Kidney (tissue), 22 donors: ENCODE measurements around the gene RGPD3. TPM values are rescaled to one million over a fixed set of nuclear protein-coding genes. Genes with fewer than 3 reads are reported as not detected.
"Not testable (repeated sequence)": the region's sequence is repeated elsewhere in the genome, so short reads cannot be mapped to it uniquely, and the experiment has no call there.

ENCODE experiments used
- DNase-seq, 5 donors: peaks; one replicate each; pipeline ENCODE4 v3.0.0-alpha.2; 2013 to 2020
- FAIRE-seq: peaks from 2 replicates; lab custom pipeline; 2012; peaks lifted over from hg19 to GRCh38; lab: Jason Lieb, UNC
- H3K27ac ChIP-seq, 2 donors: one replicate each; pipeline ENCODE4 v1.7.0; 2013; ENCODE audit warnings: low read depth in 2 of 2, low read length in 2 of 2, inconsistent platforms in 1 of 2
- H3K27me3 ChIP-seq: one replicate; pipeline ENCODE4 v1.7.1; 2013; ENCODE audit warnings: low read length, inconsistent platforms; ENCODE audit not compliant: control insufficient read depth, insufficient read depth
- H3K36me3 ChIP-seq, 3 donors: one replicate each; pipeline versions ENCODE4 v1.7.0 to v1.7.1; 2013; ENCODE audit warnings: low read length in 3 of 3, control low read depth in 1 of 3, inconsistent platforms in 1 of 3; ENCODE audit not compliant: insufficient read depth in 3 of 3, control insufficient read depth in 2 of 3
- H3K4me1 ChIP-seq, 3 donors: one replicate each; pipeline versions ENCODE4 v1.7.0 to v1.7.1; 2013; ENCODE audit warnings: low read length in 3 of 3, inconsistent platforms in 1 of 3, low read depth in 1 of 3; ENCODE audit not compliant: control insufficient read depth in 2 of 3, insufficient read depth in 2 of 3
- H3K4me3 ChIP-seq, 3 donors: one replicate each; pipeline versions ENCODE4 v1.7.0 to v1.8.1; 2013; ENCODE audit warnings: low read length in 3 of 3, control low read depth in 1 of 3, inconsistent platforms in 1 of 3
- H3K9ac ChIP-seq, 3 donors: one replicate each; pipeline versions ENCODE4 v1.7.0 to v1.7.1; 2013; ENCODE audit warnings: low read length in 3 of 3, control low read depth in 1 of 3, inconsistent platforms in 1 of 3
- H3K9me3 ChIP-seq, 3 donors: one replicate each; pipeline versions ENCODE4 v1.7.0 to v1.7.1; 2013; ENCODE audit warnings: low read length in 3 of 3, control low read depth in 1 of 3, inconsistent platforms in 1 of 3; ENCODE audit not compliant: control insufficient read depth in 2 of 3, insufficient read depth in 1 of 3
- CTCF ChIP-seq: IDR thresholded peaks from 3 replicates; pipeline ENCODE4 v1.5.1; 2012; ENCODE audit warnings: mild to moderate bottlenecking, moderate library complexity, borderline replicate concordance; ENCODE audit not compliant: insufficient read depth; ENCODE audit errors: extremely low read depth
- intact Hi-C: fragments of 100-400 bp; cut with DNase I; formaldehyde crosslinking; loops from one replicate; pipeline ENCODE4 v1.11.1; 2022
- long read RNA-seq, 10 donors: library from polyadenylated mRNA in 1 of 10; unstranded in 1 of 10; transcript quantifications; one replicate each; pipeline ENCODE4 v2.0.0 and lab custom pipeline, GENCODE V29; 2021 to 2026
- polyA plus RNA-seq: library from polyadenylated mRNA; stranded (reverse); fragments of 350-450 nt; fragmentation: Illumina TruSeq; extraction: RNeasy Lipid Tissue Mini Kit (QIAGEN cat#74804); gene quantifications from one replicate; pipeline ENCODE4 v1.2.3, GENCODE V29; 2014; ENCODE audit warnings: low read depth, low replicate concordance; ENCODE audit not compliant: insufficient read depth
- total RNA-seq: library from RNA; stranded (reverse); fragmentation: NEBNext Ultra II Directional; extraction: Animal tissue kit (Norgen Biotek cat#: 25700); gene quantifications from one replicate; pipeline ENCODE4 v1.2.1, GENCODE V29; 2021
- donor health status: control.
- donor health status: control.
- donor health status: control.
- donor health status: control.
- donor health status: control.
- donor health status: DM: yes; HTN: yes; CAD: no.
- donor health status: Normal renal cell carcinoma (clear cell type).

The RGPD3 gene
- total RNA-seq: 0.19 TPM
- polyA plus RNA-seq: 0.41 TPM
- long read RNA-seq, donor 1: 0 reads
- long read RNA-seq, donor 2: 0 reads
- long read RNA-seq, donor 3: 0 reads
- long read RNA-seq, donor 4: 0 reads
- long read RNA-seq, donor 5: 0 reads
- long read RNA-seq, donor 6: 0 reads
- long read RNA-seq, donor 7: 0 reads
- long read RNA-seq, donor 8: 0 reads
- long read RNA-seq, donor 9: 0 reads
- long read RNA-seq, donor 10: 0 reads

DNA sequence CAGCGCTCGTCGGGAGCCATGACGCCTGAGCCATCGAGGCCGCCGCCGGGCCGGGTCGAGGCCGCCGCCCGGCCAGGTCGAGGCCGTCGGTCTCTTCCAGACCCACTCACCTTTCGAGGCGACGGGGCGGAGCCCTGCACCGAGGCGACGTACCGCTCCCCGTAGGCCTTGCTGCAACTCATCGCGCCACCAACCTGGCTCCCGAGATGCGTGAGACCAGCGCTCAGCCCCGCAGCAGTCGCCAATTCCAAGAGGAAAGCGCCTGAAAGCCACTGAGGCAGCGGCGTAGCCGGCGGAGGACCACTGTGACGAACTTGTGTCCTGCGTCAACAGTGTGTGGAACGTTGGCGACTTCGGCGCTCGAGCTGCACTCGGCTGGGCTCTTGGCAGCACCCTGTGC is at the start of gene RGPD3:
Gene RGPD3 (minus strand): TSS at position 307 of the 400 bp plus-strand sequence. CDS start 125 bp downstream, at position 182.
- H3K9me3 ChIP-seq, H3K27me3 ChIP-seq, intact Hi-C loops, FAIRE-seq, H3K9ac ChIP-seq, H3K36me3 ChIP-seq, H3K4me3 ChIP-seq, H3K4me1 ChIP-seq, DNase-seq, H3K27ac ChIP-seq: not testable (repeated sequence)

- DNase-seq (no peak), FAIRE-seq (no peak)
- intact Hi-C loops: no loop called here
- Histone ChIP-seq H3K27me3 (no peaks in the 10 kb centered on the region), H3K9me3 (no peaks in the 10 kb centered on the region), H3K4me3 (no peak overlapping the region), H3K4me1 (no peaks in the 10 kb centered on the region), H3K36me3 (no peaks in the 10 kb centered on the region), H3K9ac (no peak overlapping the region), H3K27ac (no peak overlapping the region)
- no peak for TF ChIP-seq CTCF
These were observed 49.1 kb upstream of the RGPD3 start for GRCh38 chr2:106517329-106517728.

- intact Hi-C loops: no loop called here
- Histone ChIP-seq H3K9ac (no peak overlapping the region), H3K9me3 (no peaks in the 10 kb centered on the region), H3K4me1 (no peaks in the 10 kb centered on the region), H3K27ac (no peak overlapping the region), H3K27me3 (no peaks in the 10 kb centered on the region), H3K4me3 (no peak overlapping the region), H3K36me3 (no peaks in the 10 kb centered on the region)
- FAIRE-seq: peak; percentile 98
- no peak for TF ChIP-seq CTCF
- DNase-seq: no peak
These were observed 48.7 kb upstream of the RGPD3 start for GRCh38 chr2:106516864-106517263.

GRCh38 chr2:106516436-106516835 is 48.2 kb upstream of the RGPD3 start:
- intact Hi-C loops: no loop called here
- FAIRE-seq (no peak), DNase-seq (no peak)
- TF ChIP-seq CTCF: no peak
- no peaks in the 10 kb centered on the region for H3K27me3 ChIP-seq
- no peak overlapping the region for H3K4me3 ChIP-seq
- H3K9ac ChIP-seq: no peak overlapping the region
- no peak overlapping the region for H3K27ac ChIP-seq
- H3K9me3 ChIP-seq: no peaks in the 10 kb centered on the region
- no peaks in the 10 kb centered on the region for H3K36me3 ChIP-seq
- no peaks in the 10 kb centered on the region for H3K4me1 ChIP-seq

GRCh38 chr2:106514827-106515226 is 46.6 kb upstream of the RGPD3 start:
- H3K27me3 ChIP-seq, H3K9me3 ChIP-seq, H3K9ac ChIP-seq, DNase-seq, H3K36me3 ChIP-seq, H3K4me1 ChIP-seq, H3K27ac ChIP-seq, FAIRE-seq, H3K4me3 ChIP-seq, intact Hi-C loops: not testable (repeated sequence)

DNA sequence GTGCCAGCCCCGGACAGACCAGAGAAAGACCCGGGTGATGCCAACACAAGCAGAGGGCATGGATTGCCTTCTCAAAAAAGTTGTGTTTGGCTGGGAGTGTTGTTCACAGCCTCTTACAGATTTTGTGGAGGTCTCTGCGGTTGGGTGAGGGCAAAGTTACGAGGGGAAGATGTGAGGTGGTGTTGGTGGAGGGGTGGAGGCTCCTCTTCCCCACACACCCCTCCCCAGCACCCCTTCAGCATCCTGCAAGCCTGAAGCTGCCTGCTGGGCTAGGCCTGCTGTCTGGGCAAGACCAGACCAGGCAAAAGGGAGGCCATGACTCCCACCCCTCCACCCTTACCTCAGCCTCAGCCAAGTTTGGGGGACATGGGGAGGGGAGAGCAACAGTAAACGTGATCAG is 45.2 kb upstream of the RGPD3 start:
- FAIRE-seq, H3K4me3 ChIP-seq, H3K9ac ChIP-seq, H3K4me1 ChIP-seq, H3K9me3 ChIP-seq, H3K27ac ChIP-seq, DNase-seq, intact Hi-C loops, H3K36me3 ChIP-seq, H3K27me3 ChIP-seq: not testable (repeated sequence)
